GM19324 (cell line): ENCODE data around the gene LRP5.

Experiments used
- ATAC-seq: cut with Tn5 transposase; IDR thresholded peaks from one replicate; pipeline ENCODE4 v1.9.1; 2021; ENCODE audit warnings: mild to moderate bottlenecking, moderate library complexity; ENCODE audit not compliant: unreplicated experiment, low FRiP score

LRP5 gene

GRCh38 chr11:68303982-68304780, 8.2 kb upstream of the LRP5 start:
- ATAC-seq = no peak

GRCh38 chr11:68306636-68307035, 5.8 kb upstream of the LRP5 start:
- ATAC-seq = no peak

GRCh38 chr11:68308068-68308467, 4.3 kb upstream of the LRP5 start:
- ATAC-seq = no peak

- ATAC-seq = no peak
Observed at GRCh38 chr11:68309621-68310185, 2.7 kb upstream of the LRP5 start.

- no peak for ATAC-seq
Observed at GRCh38 chr11:68311160-68312116, 953 bp upstream of the LRP5 start.

GRCh38 chr11:68312780-68313573, 586 bp downstream of the LRP5 start:
- peak; percentile 52 for ATAC-seq

GRCh38 chr11:68313574-68314202, 1.3 kb downstream of the LRP5 start:
- no peak for ATAC-seq

GRCh38 chr11:68314203-68315170, 2.1 kb downstream of the LRP5 start:
- ATAC-seq = no peak

- no peak for ATAC-seq
Observed at GRCh38 chr11:68315171-68315920, 3.0 kb downstream of the LRP5 start.

GRCh38 chr11:68317147-68317785, 4.9 kb downstream of the LRP5 start:
- no peak for ATAC-seq

- ATAC-seq = no peak
Observed at GRCh38 chr11:68321293-68322051, 9.1 kb downstream of the LRP5 start.

- ATAC-seq = no peak
Observed at GRCh38 chr11:68322052-68322430, 9.7 kb downstream of the LRP5 start.

- ATAC-seq = no peak
Observed at GRCh38 chr11:68324241-68324640, 11.8 kb downstream of the LRP5 start.

GRCh38 chr11:68324695-68325094, 12.3 kb downstream of the LRP5 start:
- no peak for ATAC-seq

GRCh38 chr11:68325183-68325906, 13.0 kb downstream of the LRP5 start:
- ATAC-seq = no peak

GRCh38 chr11:68325907-68326220, 13.5 kb downstream of the LRP5 start:
- ATAC-seq = no peak
